Measurements from ENCODE around the gene WDR59. TPM values are rescaled to one million over a fixed set of nuclear protein-coding genes. Genes with fewer than 3 reads are reported as not detected.

The WDR59 gene
- polyA plus RNA-seq, 1 experiment: 48.1 TPM

GRCh38 chr16:74954763-74955162 is 30.2 kb downstream of the WDR59 start:
- Histone ChIP-seq H3K27me3 (ENCODE audit: control insufficient read depth, insufficient read depth, low read length) (no peaks in the 10 kb centered on the region), H3K4me3 (ENCODE audit: low read depth, low read length) (no peak overlapping the region), H3K9me3 (ENCODE audit: control insufficient read depth, insufficient read depth, low read length) (no peaks in the 10 kb centered on the region), H3K27ac (ENCODE audit: low read depth, low read length) (no peak overlapping the region)
- DNase-seq (ENCODE audit: low read depth, low spot score): no peak
- TF ChIP-seq CTCF (IDR thresholded peaks at IDR 0.05; ENCODE audit: low read depth, low read length): no peak
- ChIA-PET CTCF (no interaction called here), POLR2A (no interaction called here)

- no peaks in the 10 kb centered on the region for H3K9me3 ChIP-seq (ENCODE audit: control insufficient read depth, insufficient read depth, low read length)
- H3K27ac ChIP-seq (ENCODE audit: low read depth, low read length): no peak overlapping the region
- ChIA-PET POLR2A (interaction anchor here (1.1 kb wide), 1 partner anchor 161 kb away, joined by 3 read pairs; no protein-coding TSS in a partner anchor), CTCF (no interaction called here)
- H3K4me3 ChIP-seq (ENCODE audit: low read depth, low read length): no peak overlapping the region
- no peaks in the 10 kb centered on the region for H3K27me3 ChIP-seq (ENCODE audit: control insufficient read depth, insufficient read depth, low read length)
- no peak for TF ChIP-seq CTCF (IDR thresholded peaks at IDR 0.05; ENCODE audit: low read depth, low read length)
- no peak for DNase-seq (ENCODE audit: low read depth, low spot score)
Measured at GRCh38 chr16:74951681-74952080, 33.2 kb downstream of the WDR59 start.

- Histone ChIP-seq H3K27ac (ENCODE audit: low read depth, low read length) (no peak overlapping the region), H3K9me3 (ENCODE audit: control insufficient read depth, insufficient read depth, low read length) (no peaks in the 10 kb centered on the region), H3K27me3 (ENCODE audit: control insufficient read depth, insufficient read depth, low read length) (no peaks in the 10 kb centered on the region), H3K4me3 (ENCODE audit: low read depth, low read length) (no peak overlapping the region)
- CTCF ChIA-PET: no interaction called here
- POLR2A ChIA-PET: interaction anchor here (1.1 kb wide), 1 partner anchor 161 kb away, joined by 3 read pairs; no protein-coding TSS in a partner anchor
- no peak for DNase-seq (ENCODE audit: low read depth, low spot score)
- no peak for TF ChIP-seq CTCF (IDR thresholded peaks at IDR 0.05; ENCODE audit: low read depth, low read length)
Measured at GRCh38 chr16:74951206-74951605, 33.7 kb downstream of the WDR59 start.

GRCh38 chr16:74950511-74950910 is 34.4 kb downstream of the WDR59 start:
- H3K9me3 ChIP-seq (ENCODE audit: control insufficient read depth, insufficient read depth, low read length): no peaks in the 10 kb centered on the region
- no peak overlapping the region for H3K27ac ChIP-seq (ENCODE audit: low read depth, low read length)
- no peak overlapping the region for H3K4me3 ChIP-seq (ENCODE audit: low read depth, low read length)
- H3K27me3 ChIP-seq (ENCODE audit: control insufficient read depth, insufficient read depth, low read length): no peaks in the 10 kb centered on the region
- TF ChIP-seq CTCF (IDR thresholded peaks at IDR 0.05; ENCODE audit: low read depth, low read length): no peak
- ChIA-PET CTCF (no interaction called here), POLR2A (no interaction called here)
- no peak for DNase-seq (ENCODE audit: low read depth, low spot score)

- Histone ChIP-seq H3K4me3 (ENCODE audit: low read depth, low read length) (no peak overlapping the region), H3K9me3 (ENCODE audit: control insufficient read depth, insufficient read depth, low read length) (no peaks in the 10 kb centered on the region), H3K27me3 (ENCODE audit: control insufficient read depth, insufficient read depth, low read length) (no peaks in the 10 kb centered on the region), H3K27ac (ENCODE audit: low read depth, low read length) (no peak overlapping the region)
- ChIA-PET POLR2A (no interaction called here), CTCF (no interaction called here)
- no peak for DNase-seq (ENCODE audit: low read depth, low spot score)
- TF ChIP-seq CTCF (IDR thresholded peaks at IDR 0.05; ENCODE audit: low read depth, low read length): no peak
Measured at GRCh38 chr16:74949309-74949708, 35.6 kb downstream of the WDR59 start.
